ENCODE data around the gene NOTCH3.

The NOTCH3 gene

GRCh38 chr19:15197942-15198341, 2.9 kb downstream of the NOTCH3 start:
- Histone ChIP-seq H3K4me3 (ENCODE audit: low read length in 2 of 2) (peak overlapping the region in 1 of 2 donors; percentile 60), H3K9me3 (replicated peaks in 1 of 2; ENCODE audit: control insufficient read depth in 2 of 2, insufficient read depth in 1 of 2, low read depth in 1 of 2, low read length in 2 of 2) (peaks cover 0 to 5% of the 10 kb centered on the region in 2 donors), H2BK120ac (ENCODE audit: low read depth, low read length) (no peak overlapping the region), H3K27me3 (ENCODE audit: control insufficient read depth in 3 of 3, insufficient read depth in 3 of 3, low read depth in 1 of 3, low read length in 3 of 3) (no peaks in the 10 kb centered on the region), H3K27ac (replicated peaks; ENCODE audit: low read length) (no peak overlapping the region), H4K91ac (ENCODE audit: low read depth, low read length, poor library complexity) (no peak overlapping the region), H4K8ac (ENCODE audit: low read depth, low read length) (no peak overlapping the region), H3K23ac (ENCODE audit: low read depth, low read length, poor library complexity) (no peak overlapping the region), H3K9ac (ENCODE audit: low read depth, low read length, poor library complexity) (no peak overlapping the region), H2AK5ac (ENCODE audit: low read depth, low read length) (no peak overlapping the region), H3K18ac (ENCODE audit: low read length) (no peak overlapping the region), H3K79me1 (ENCODE audit: low read depth, low read length) (peaks cover 22% of the 10 kb centered on the region), H3K4me2 (ENCODE audit: insufficient read depth, low read length, poor library complexity, severe bottlenecking) (no peak overlapping the region), H3K4me1 (ENCODE audit: control insufficient read depth in 2 of 2, insufficient read depth in 1 of 2, low read depth in 1 of 2, low read length in 2 of 2) (peaks cover 11 to 17% of the 10 kb centered on the region in 2 donors), H3K4ac (ENCODE audit: low read length) (no peak overlapping the region), H2BK12ac (ENCODE audit: low read length) (no peak overlapping the region), H2BK5ac (ENCODE audit: low read length) (no peak overlapping the region), H2BK15ac (ENCODE audit: low read length) (no peak overlapping the region), H3K14ac (ENCODE audit: low read length) (no peak overlapping the region), H2AFZ (ENCODE audit: low read length) (no peak overlapping the region), H3K36me3 (replicated peaks in 1 of 2; ENCODE audit: control insufficient read depth in 2 of 2, insufficient read depth in 2 of 2, low read length in 2 of 2) (peaks cover 22 to 50% of the 10 kb centered on the region in 2 donors)
- DNase-seq (ENCODE audit: low spot score): no peak
- WGBS, 2 donors (ENCODE audit: extremely low coverage in 2 of 2, insufficient read length in 2 of 2, insufficient replicate concordance in 1 of 2): no CpG with 5 or more reads among the region's 8 CpGs

GRCh38 chr19:15197275-15197941, 3.4 kb downstream of the NOTCH3 start:
- Histone ChIP-seq H2BK120ac (ENCODE audit: low read depth, low read length) (no peak overlapping the region), H2BK12ac (ENCODE audit: low read length) (no peak overlapping the region), H3K14ac (ENCODE audit: low read length) (no peak overlapping the region), H3K79me1 (ENCODE audit: low read depth, low read length) (peaks cover 25% of the 10 kb centered on the region), H3K27ac (replicated peaks; ENCODE audit: low read length) (no peak overlapping the region), H3K9ac (ENCODE audit: low read depth, low read length, poor library complexity) (peak overlapping the region; percentile 50), H3K4me3 (ENCODE audit: low read length in 2 of 2) (no peak overlapping the region), H3K4me2 (ENCODE audit: insufficient read depth, low read length, poor library complexity, severe bottlenecking) (no peak overlapping the region), H3K9me3 (replicated peaks in 1 of 2; ENCODE audit: control insufficient read depth in 2 of 2, insufficient read depth in 1 of 2, low read depth in 1 of 2, low read length in 2 of 2) (peaks cover 0 to 5% of the 10 kb centered on the region in 2 donors), H3K4ac (ENCODE audit: low read length) (no peak overlapping the region), H2AK5ac (ENCODE audit: low read depth, low read length) (peak overlapping the region; percentile 28), H3K4me1 (ENCODE audit: control insufficient read depth in 2 of 2, insufficient read depth in 1 of 2, low read depth in 1 of 2, low read length in 2 of 2) (peaks cover 11 to 17% of the 10 kb centered on the region in 2 donors), H2BK5ac (ENCODE audit: low read length) (no peak overlapping the region), H3K27me3 (ENCODE audit: control insufficient read depth in 3 of 3, insufficient read depth in 3 of 3, low read depth in 1 of 3, low read length in 3 of 3) (no peaks in the 10 kb centered on the region), H4K91ac (ENCODE audit: low read depth, low read length, poor library complexity) (no peak overlapping the region), H3K18ac (ENCODE audit: low read length) (no peak overlapping the region), H2BK15ac (ENCODE audit: low read length) (no peak overlapping the region), H3K23ac (ENCODE audit: low read depth, low read length, poor library complexity) (no peak overlapping the region), H3K36me3 (replicated peaks in 1 of 2; ENCODE audit: control insufficient read depth in 2 of 2, insufficient read depth in 2 of 2, low read length in 2 of 2) (peaks cover 27 to 55% of the 10 kb centered on the region in 2 donors), H4K8ac (ENCODE audit: low read depth, low read length) (no peak overlapping the region), H2AFZ (ENCODE audit: low read length) (no peak overlapping the region)
- no peak for DNase-seq (ENCODE audit: low spot score)
- no CpG with 5 or more reads among the region's 14 CpGs for WGBS, 2 donors (ENCODE audit: extremely low coverage in 2 of 2, insufficient read length in 2 of 2, insufficient replicate concordance in 1 of 2)

- no CpG with 5 or more reads among the region's 4 CpGs for WGBS, 2 donors (ENCODE audit: extremely low coverage in 2 of 2, insufficient read length in 2 of 2, insufficient replicate concordance in 1 of 2)
- Histone ChIP-seq H2BK120ac (ENCODE audit: low read depth, low read length) (no peak overlapping the region), H2BK15ac (ENCODE audit: low read length) (no peak overlapping the region), H3K14ac (ENCODE audit: low read length) (no peak overlapping the region), H3K18ac (ENCODE audit: low read length) (no peak overlapping the region), H3K4ac (ENCODE audit: low read length) (no peak overlapping the region), H4K91ac (ENCODE audit: low read depth, low read length, poor library complexity) (no peak overlapping the region), H3K9ac (ENCODE audit: low read depth, low read length, poor library complexity) (no peak overlapping the region), H3K23ac (ENCODE audit: low read depth, low read length, poor library complexity) (no peak overlapping the region), H3K9me3 (replicated peaks in 1 of 2; ENCODE audit: control insufficient read depth in 2 of 2, insufficient read depth in 1 of 2, low read depth in 1 of 2, low read length in 2 of 2) (peaks cover 0 to 5% of the 10 kb centered on the region in 2 donors), H3K79me1 (ENCODE audit: low read depth, low read length) (peaks cover 35% of the 10 kb centered on the region), H3K27me3 (ENCODE audit: control insufficient read depth in 3 of 3, insufficient read depth in 3 of 3, low read depth in 1 of 3, low read length in 3 of 3) (no peaks in the 10 kb centered on the region), H3K27ac (replicated peaks; ENCODE audit: low read length) (no peak overlapping the region), H3K36me3 (replicated peaks in 1 of 2; ENCODE audit: control insufficient read depth in 2 of 2, insufficient read depth in 2 of 2, low read length in 2 of 2) (peaks cover 37 to 64% of the 10 kb centered on the region in 2 donors), H2AK5ac (ENCODE audit: low read depth, low read length) (no peak overlapping the region), H3K4me1 (ENCODE audit: control insufficient read depth in 2 of 2, insufficient read depth in 1 of 2, low read depth in 1 of 2, low read length in 2 of 2) (peaks cover 11 to 17% of the 10 kb centered on the region in 2 donors), H2BK12ac (ENCODE audit: low read length) (no peak overlapping the region), H2BK5ac (ENCODE audit: low read length) (no peak overlapping the region), H3K4me3 (ENCODE audit: low read length in 2 of 2) (no peak overlapping the region), H4K8ac (ENCODE audit: low read depth, low read length) (peak overlapping the region; percentile 43), H3K4me2 (ENCODE audit: insufficient read depth, low read length, poor library complexity, severe bottlenecking) (peak overlapping the region; percentile 57), H2AFZ (ENCODE audit: low read length) (no peak overlapping the region)
- no peak for DNase-seq (ENCODE audit: low spot score)
Measured at GRCh38 chr19:15196360-15197005, 4.3 kb downstream of the NOTCH3 start.
